Prostate gland (tissue), 2 donors: ENCODE data around the gene GNAQ.
"Not testable (repeated sequence)": the region's sequence is repeated elsewhere in the genome, so short reads cannot be mapped to it uniquely, and the experiment has no call there.

Experiments used
- CTCF ChIP-seq, 4 experiments: fragments of 200-600 bp in 2 of 4; fragments of 450-650 bp in 2 of 4; sonication (generic) in 2 of 4; IDR thresholded peaks; 1 replicate in 3 of 4; 2 replicates in 1 of 4; pipeline ENCODE4 v1.5.1; 2016 to 2019; ENCODE audit warnings: antibody characterized with exemption in 4 of 4, mild to moderate bottlenecking in 2 of 4, moderate library complexity in 2 of 4
- POLR2A ChIP-seq: fragments of 450-650 bp; IDR thresholded peaks from one replicate; pipeline ENCODE4 v1.6.1; 2016; ENCODE audit warnings: antibody characterized with exemption, mild to moderate bottlenecking
- POLR2AphosphoS5 ChIP-seq: sonication (generic); formaldehyde crosslinking; IDR thresholded peaks from one replicate; pipeline ENCODE4 v1.6.1; 2017; ENCODE audit warnings: antibody characterized with exemption

- not testable (repeated sequence) for TF ChIP-seq CTCF (IDR thresholded peaks at IDR 0.05); POLR2AphosphoS5; POLR2A
Observed at GRCh38 chr9:77863638-77864037, 168.0 kb downstream of the GNAQ start.
